HepG2 (cell line): ENCODE data around the gene EPHA10. TPM values are rescaled to one million over a fixed set of nuclear protein-coding genes. Genes with fewer than 3 reads are reported as not detected.

Experiments
- ATAD3A ChIP-seq: sonication (generic); formaldehyde crosslinking; IDR thresholded peaks from 2 replicates; pipeline ENCODE4 v1.4.0; 2020; ENCODE audit warnings: missing genetic modification reagents
- FIP1L1 ChIP-seq: fragments of 200-400 bp; formaldehyde crosslinking; IDR thresholded peaks from 2 replicates; pipeline ENCODE4 v1.6.1; 2018; ENCODE audit warnings: low read depth, mild to moderate bottlenecking, low read length, moderate library complexity, borderline replicate concordance; ENCODE audit not compliant: insufficient read depth
- GATAD2A ChIP-seq: IDR thresholded peaks from 2 replicates; pipeline ENCODE4 v1.6.1; 2016
- HDAC2 ChIP-seq: sonication (generic); formaldehyde crosslinking; IDR thresholded peaks from 2 replicates; pipeline ENCODE4 v1.4.0; 2020; ENCODE audit warnings: missing genetic modification reagents
- IRX3 ChIP-seq: sonication (generic); formaldehyde crosslinking; IDR thresholded peaks from 2 replicates; pipeline ENCODE4 v1.8.1; 2023; ENCODE audit warnings: mild to moderate bottlenecking, low read depth, missing genetic modification reagents, borderline replicate concordance
- KDM2A ChIP-seq: sonication (generic); formaldehyde crosslinking; IDR thresholded peaks from 2 replicates; pipeline ENCODE4 v1.4.0; 2020; ENCODE audit warnings: low read depth, missing genetic modification reagents, borderline replicate concordance
- NAIF1 ChIP-seq: sonication (generic); formaldehyde crosslinking; IDR thresholded peaks from 2 replicates; pipeline ENCODE4 v1.5.0; 2020; ENCODE audit warnings: mild to moderate bottlenecking, missing genetic modification reagents, borderline replicate concordance
- NFE2L2 ChIP-seq: fragments of 150-350 bp; IDR thresholded peaks from 2 replicates; pipeline ENCODE4 v1.6.1; 2014; ENCODE audit warnings: low read length
- SCMH1 ChIP-seq: sonication (generic); formaldehyde crosslinking; IDR thresholded peaks from 2 replicates; pipeline ENCODE4 v1.9.0; 2021; ENCODE audit warnings: missing genetic modification reagents, mild to moderate bottlenecking, borderline replicate concordance
- SOX13 ChIP-seq, 3 experiments: fragments of 450-650 bp in 1 of 3; sonication (generic) in 1 of 3; formaldehyde crosslinking in 1 of 3; IDR thresholded peaks in 2 of 3; conservative IDR thresholded peaks in 1 of 3; 2 replicates each; pipeline versions ENCODE4 v1.5.0 to v1.6.1; 2016 to 2020; ENCODE audit warnings: antibody characterized with exemption in 1 of 3, mild to moderate bottlenecking in 1 of 3, missing compliant biosample characterization in 1 of 3, missing genetic modification reagents in 1 of 3, moderate library complexity in 1 of 3
- ZNF225 ChIP-seq: sonication (generic); formaldehyde crosslinking; IDR thresholded peaks from 2 replicates; pipeline ENCODE4 v1.4.0; 2020; ENCODE audit warnings: mild to moderate bottlenecking, missing genetic modification reagents
- ZNF234 ChIP-seq: sonication (generic); formaldehyde crosslinking; conservative IDR thresholded peaks from 2 replicates; pipeline ENCODE4 v1.5.1; 2020; ENCODE audit warnings: mild to moderate bottlenecking, missing genetic modification reagents
- ZSCAN12 ChIP-seq: sonication (generic); formaldehyde crosslinking; IDR thresholded peaks from 2 replicates; pipeline ENCODE4 v1.9.0; 2021; ENCODE audit warnings: mild to moderate bottlenecking, missing genetic modification reagents
- ZSCAN30 ChIP-seq: sonication (generic); formaldehyde crosslinking; IDR thresholded peaks from 2 replicates; pipeline ENCODE4 v1.5.0; 2020; ENCODE audit warnings: mild to moderate bottlenecking, missing genetic modification reagents
- polyA plus RNA-seq, 8 experiments: library from polyadenylated mRNA; depleted of rRNA in 3 of 8; stranded (reverse) in 7 of 8; unstranded in 1 of 8; fragments of >200 nt; fragmentation: Illumina TruSeq in 4 of 8; extraction: Trizol in 4 of 8; gene quantifications; 2 replicates each; pipeline versions ENCODE4 v1.2.1 to v1.2.3, GENCODE V29; 2011 to 2016; ENCODE audit warnings: low read depth in 4 of 8, missing spikeins in 1 of 8, mixed read lengths in 1 of 8; ENCODE audit not compliant: insufficient read depth in 1 of 8
- total RNA-seq, 5 experiments: library from RNA; depleted of rRNA; stranded (reverse); fragments of >200 nt; fragmentation: Illumina TruSeq; extraction: Trizol; gene quantifications; 2 replicates each; pipeline ENCODE4 v1.2.3, GENCODE V29; 2016; ENCODE audit warnings: low read depth in 1 of 5
- TF ChIP-seq, protein P1 (sequence below), 2 experiments: sonication (generic) in 1 of 2; formaldehyde crosslinking in 1 of 2; IDR thresholded peaks; 2 replicates each; pipeline versions ENCODE4 v1.6.1 to v1.9.0; 2014 to 2022; ENCODE audit warnings: antibody characterized with exemption in 1 of 2, borderline replicate concordance in 1 of 2, inconsistent platforms in 1 of 2, low read depth in 1 of 2, missing genetic modification reagents in 1 of 2
- TF ChIP-seq, protein P2 (sequence below): sonication (generic); formaldehyde crosslinking; IDR thresholded peaks from 2 replicates; pipeline ENCODE4 v1.4.0; 2020; ENCODE audit warnings: missing genetic modification reagents, borderline replicate concordance
- TF ChIP-seq, protein P3 (sequence below): sonication (generic); formaldehyde crosslinking; IDR thresholded peaks from 2 replicates; pipeline ENCODE4 v1.9.0; 2021; ENCODE audit warnings: missing genetic modification reagents, mild to moderate bottlenecking, borderline replicate concordance
- TF ChIP-seq, protein P4 (sequence below): sonication (generic); formaldehyde crosslinking; IDR thresholded peaks from 2 replicates; pipeline ENCODE4 v1.5.1; 2020; ENCODE audit warnings: missing genetic modification reagents, mild to moderate bottlenecking, borderline replicate concordance

Gene EPHA10
- total and polyA plus RNA-seq, 2 of the 13 experiments (the other 11 are each of a cell fraction or from before 2014, with no cell fraction given): 0.11 to 0.58 TPM

DNA sequence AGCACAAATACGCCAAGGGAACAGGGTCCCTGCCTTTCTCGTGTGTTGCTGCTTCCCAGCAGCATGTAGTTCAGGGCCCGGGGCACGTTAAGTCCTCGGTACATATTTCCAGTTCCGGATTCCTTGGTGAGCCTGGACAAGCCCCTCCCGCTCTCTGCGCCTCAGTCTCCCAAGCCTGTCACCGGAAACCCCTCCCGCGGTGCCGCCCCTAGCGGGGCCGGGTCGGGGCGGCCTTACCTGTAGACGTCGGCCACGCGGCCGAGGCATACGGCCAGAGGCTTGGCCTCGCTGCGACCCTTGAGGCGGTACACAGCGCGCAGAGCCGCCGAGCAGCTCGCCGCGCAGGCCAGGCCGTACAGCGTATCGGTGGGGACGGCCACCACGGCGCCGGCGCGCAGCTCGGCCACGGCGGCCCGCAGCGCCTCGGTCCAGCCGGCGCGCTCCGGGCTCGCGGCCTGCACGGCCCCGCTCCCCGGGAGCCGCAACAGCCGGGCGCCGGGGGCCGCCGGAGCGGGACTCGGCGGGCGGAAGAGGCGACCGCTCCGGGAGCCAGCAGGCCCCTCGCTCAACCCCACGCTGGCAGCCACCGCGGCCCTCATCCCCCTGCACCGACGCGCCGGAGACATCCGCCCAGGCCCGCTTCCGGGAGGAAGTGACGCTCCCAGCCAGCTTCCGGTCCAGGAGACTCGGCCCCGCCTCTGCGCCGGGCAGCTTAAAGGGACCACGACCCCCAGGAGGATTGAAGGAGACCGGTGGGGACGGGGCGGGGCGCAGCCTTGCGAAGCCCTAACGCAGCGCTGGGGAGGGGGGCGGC lies 42.8 kb upstream of the EPHA10 start, which contains the start of the genes C1orf122 and YRDC (continued):
- TF ChIP-seq, protein P1, sequence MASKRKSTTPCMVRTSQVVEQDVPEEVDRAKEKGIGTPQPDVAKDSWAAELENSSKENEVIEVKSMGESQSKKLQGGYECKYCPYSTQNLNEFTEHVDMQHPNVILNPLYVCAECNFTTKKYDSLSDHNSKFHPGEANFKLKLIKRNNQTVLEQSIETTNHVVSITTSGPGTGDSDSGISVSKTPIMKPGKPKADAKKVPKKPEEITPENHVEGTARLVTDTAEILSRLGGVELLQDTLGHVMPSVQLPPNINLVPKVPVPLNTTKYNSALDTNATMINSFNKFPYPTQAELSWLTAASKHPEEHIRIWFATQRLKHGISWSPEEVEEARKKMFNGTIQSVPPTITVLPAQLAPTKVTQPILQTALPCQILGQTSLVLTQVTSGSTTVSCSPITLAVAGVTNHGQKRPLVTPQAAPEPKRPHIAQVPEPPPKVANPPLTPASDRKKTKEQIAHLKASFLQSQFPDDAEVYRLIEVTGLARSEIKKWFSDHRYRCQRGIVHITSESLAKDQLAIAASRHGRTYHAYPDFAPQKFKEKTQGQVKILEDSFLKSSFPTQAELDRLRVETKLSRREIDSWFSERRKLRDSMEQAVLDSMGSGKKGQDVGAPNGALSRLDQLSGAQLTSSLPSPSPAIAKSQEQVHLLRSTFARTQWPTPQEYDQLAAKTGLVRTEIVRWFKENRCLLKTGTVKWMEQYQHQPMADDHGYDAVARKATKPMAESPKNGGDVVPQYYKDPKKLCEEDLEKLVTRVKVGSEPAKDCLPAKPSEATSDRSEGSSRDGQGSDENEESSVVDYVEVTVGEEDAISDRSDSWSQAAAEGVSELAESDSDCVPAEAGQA (IDR thresholded peaks at IDR 0.05; ENCODE audit: low read depth): 0 out of 2 replicates have a peak, but pooled peaks have one; percentile 20
- TF ChIP-seq, protein P1 (CRISPR knock-in tag; IDR thresholded peaks at IDR 0.05; ENCODE audit: borderline replicate concordance): no peak
- 0 out of 2 replicates have a peak, but pooled peaks have one; percentile 15 for TF ChIP-seq GATAD2A (CRISPR knock-in tag)
- no peak for TF ChIP-seq IRX3
- TF ChIP-seq, protein P2, sequence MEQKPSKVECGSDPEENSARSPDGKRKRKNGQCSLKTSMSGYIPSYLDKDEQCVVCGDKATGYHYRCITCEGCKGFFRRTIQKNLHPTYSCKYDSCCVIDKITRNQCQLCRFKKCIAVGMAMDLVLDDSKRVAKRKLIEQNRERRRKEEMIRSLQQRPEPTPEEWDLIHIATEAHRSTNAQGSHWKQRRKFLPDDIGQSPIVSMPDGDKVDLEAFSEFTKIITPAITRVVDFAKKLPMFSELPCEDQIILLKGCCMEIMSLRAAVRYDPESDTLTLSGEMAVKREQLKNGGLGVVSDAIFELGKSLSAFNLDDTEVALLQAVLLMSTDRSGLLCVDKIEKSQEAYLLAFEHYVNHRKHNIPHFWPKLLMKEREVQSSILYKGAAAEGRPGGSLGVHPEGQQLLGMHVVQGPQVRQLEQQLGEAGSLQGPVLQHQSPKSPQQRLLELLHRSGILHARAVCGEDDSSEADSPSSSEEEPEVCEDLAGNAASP (CRISPR knock-in tag): no peak
- TF ChIP-seq, protein P3, sequence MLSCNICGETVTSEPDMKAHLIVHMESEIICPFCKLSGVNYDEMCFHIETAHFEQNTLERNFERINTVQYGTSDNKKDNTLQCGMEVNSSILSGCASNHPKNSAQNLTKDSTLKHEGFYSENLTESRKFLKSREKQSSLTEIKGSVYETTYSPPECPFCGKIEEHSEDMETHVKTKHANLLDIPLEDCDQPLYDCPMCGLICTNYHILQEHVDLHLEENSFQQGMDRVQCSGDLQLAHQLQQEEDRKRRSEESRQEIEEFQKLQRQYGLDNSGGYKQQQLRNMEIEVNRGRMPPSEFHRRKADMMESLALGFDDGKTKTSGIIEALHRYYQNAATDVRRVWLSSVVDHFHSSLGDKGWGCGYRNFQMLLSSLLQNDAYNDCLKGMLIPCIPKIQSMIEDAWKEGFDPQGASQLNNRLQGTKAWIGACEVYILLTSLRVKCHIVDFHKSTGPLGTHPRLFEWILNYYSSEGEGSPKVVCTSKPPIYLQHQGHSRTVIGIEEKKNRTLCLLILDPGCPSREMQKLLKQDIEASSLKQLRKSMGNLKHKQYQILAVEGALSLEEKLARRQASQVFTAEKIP: no peak
- no peak for TF ChIP-seq FIP1L1
- TF ChIP-seq NFE2L2: no peak
- TF ChIP-seq HDAC2 (CRISPR knock-in tag): no peak
- TF ChIP-seq SCMH1 (CRISPR knock-in tag): no peak
- TF ChIP-seq, protein P4, sequence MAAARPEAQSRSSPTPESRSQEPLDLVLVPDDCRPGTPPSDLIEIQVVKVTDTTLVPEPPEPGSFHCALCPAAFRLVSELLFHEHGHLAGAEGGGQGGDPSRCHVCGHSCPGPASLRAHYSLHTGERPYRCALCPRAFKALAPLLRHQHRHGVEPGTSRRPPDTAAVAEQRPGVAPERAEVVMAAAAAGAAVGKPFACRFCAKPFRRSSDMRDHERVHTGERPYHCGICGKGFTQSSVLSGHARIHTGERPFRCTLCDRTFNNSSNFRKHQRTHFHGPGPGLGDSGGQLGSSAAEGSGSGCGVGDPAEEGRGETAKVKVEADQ: no peak
- TF ChIP-seq ZNF234 (CRISPR knock-in tag): no peak
- TF ChIP-seq SOX13 (IDR thresholded peaks at IDR 0.05): no peak
- no peak for TF ChIP-seq SOX13 (CRISPR knock-in tag; conservative IDR thresholded peaks at IDR 0.05 in 1 of 2, IDR thresholded peaks at IDR 0.05 in 1 of 2)
- TF ChIP-seq KDM2A (CRISPR knock-in tag): peak; percentile 70; the same call in 1 of the 2 replicates
- no peak for TF ChIP-seq NAIF1
- TF ChIP-seq ZSCAN30 (CRISPR knock-in tag): no peak
- no peak for TF ChIP-seq ATAD3A
- TF ChIP-seq ZNF225 (CRISPR knock-in tag): no peak
- TF ChIP-seq ZSCAN12 (CRISPR knock-in tag): no peak
